ENCODE measurements around the gene CNOT6. TPM values are rescaled to one million over a fixed set of nuclear protein-coding genes. Genes with fewer than 3 reads are reported as not detected.

CNOT6 gene
- total RNA-seq, 4 donors from 2014 or later, result 14.0 to 21.0 (median 17.2) TPM

DNA sequence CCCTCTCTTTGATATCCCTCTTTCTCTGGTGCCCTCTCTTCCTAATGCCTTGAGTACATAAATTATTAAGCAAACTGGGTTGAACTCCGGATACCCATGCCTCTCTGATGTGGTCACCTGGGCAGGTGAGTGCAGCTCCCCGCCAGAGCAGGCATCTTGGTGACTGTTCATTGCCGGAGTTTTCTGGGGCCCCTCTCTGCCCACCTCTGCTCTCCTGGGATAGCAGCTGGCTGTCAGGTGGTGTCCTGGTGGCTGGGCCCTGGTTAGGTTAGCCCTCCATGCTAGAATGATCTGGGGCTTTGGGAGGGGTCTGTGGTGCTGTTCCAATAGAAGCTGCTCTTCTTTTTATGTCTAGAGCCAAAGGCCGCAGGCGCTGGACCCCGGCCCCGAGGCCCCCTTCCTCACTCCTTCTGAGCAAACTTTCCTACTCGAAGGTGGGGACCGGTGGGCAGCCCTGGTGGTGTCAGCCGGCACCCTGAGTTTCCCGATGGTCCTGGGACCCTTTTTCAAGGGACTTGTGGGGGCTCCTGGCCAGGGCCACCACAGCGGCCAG lies 102.0 kb downstream of the CNOT6 start:
- peaks cover 14 to 27% of the 10 kb centered on the region in 2 donors for H3K4me1 ChIP-seq
- H3K9me3 ChIP-seq, result no peaks in the 10 kb centered on the region
- 82 to 86% methylated on average over 9 to 10 of the region's 12 CpGs for WGBS, 2 donors
- no peaks in the 10 kb centered on the region for H3K36me3 ChIP-seq
- intact Hi-C loops (cut with DNase I), result no loop called here
- no peaks in the 10 kb centered on the region for H3K27me3 ChIP-seq
- no peak for DNase-seq
- TF ChIP-seq, protein P1, sequence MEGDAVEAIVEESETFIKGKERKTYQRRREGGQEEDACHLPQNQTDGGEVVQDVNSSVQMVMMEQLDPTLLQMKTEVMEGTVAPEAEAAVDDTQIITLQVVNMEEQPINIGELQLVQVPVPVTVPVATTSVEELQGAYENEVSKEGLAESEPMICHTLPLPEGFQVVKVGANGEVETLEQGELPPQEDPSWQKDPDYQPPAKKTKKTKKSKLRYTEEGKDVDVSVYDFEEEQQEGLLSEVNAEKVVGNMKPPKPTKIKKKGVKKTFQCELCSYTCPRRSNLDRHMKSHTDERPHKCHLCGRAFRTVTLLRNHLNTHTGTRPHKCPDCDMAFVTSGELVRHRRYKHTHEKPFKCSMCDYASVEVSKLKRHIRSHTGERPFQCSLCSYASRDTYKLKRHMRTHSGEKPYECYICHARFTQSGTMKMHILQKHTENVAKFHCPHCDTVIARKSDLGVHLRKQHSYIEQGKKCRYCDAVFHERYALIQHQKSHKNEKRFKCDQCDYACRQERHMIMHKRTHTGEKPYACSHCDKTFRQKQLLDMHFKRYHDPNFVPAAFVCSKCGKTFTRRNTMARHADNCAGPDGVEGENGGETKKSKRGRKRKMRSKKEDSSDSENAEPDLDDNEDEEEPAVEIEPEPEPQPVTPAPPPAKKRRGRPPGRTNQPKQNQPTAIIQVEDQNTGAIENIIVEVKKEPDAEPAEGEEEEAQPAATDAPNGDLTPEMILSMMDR (IDR thresholded peaks at IDR 0.05), result no peak
- TF ChIP-seq POLR2A (IDR thresholded peaks at IDR 0.05), result no peak
- peak overlapping the region in 1 of 3 donors; percentile 54 for H3K27ac ChIP-seq
- H3K4me3 ChIP-seq (replicated peaks in 1 of 3), result no peak overlapping the region

DNA sequence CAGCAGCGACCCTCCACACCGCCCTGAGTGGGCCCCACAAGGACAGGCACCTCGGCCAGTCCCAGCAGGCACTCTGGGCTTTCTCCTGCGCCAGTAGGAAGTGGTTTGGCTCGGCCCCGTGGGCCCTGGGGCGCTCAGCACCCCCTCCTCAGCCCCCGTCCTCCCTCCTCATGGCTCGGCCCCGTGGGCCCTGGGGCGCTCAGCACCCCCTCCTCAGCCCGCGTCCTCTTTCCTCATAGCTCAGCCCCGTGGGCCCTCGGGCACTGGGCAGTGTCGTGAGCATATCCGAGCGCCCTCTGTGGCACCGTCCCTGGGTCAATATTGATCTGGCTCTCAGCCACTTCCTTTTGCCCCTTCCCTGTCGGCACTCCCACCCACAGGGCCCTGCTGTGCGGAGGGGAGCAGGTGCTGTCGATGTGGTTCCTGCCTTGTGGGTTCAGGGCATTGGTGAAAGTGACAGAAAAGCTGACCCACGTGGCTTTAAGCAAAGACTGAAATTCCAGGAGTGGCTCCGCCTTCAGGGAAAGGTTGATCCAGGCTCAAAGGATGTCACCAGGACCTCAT lies 102.6 kb downstream of the CNOT6 start:
- Histone ChIP-seq H3K27me3 (no peaks in the 10 kb centered on the region), H3K4me1 (peaks cover 14 to 21% of the 10 kb centered on the region in 2 donors), H3K9me3 (no peaks in the 10 kb centered on the region), H3K36me3 (no peaks in the 10 kb centered on the region), H3K4me3 (replicated peaks in 1 of 3) (no peak overlapping the region), H3K27ac (peak overlapping the region in 1 of 3 donors; percentile 54)
- TF ChIP-seq, protein P1 (IDR thresholded peaks at IDR 0.05), result no peak
- no peak for TF ChIP-seq POLR2A (IDR thresholded peaks at IDR 0.05)
- DNase-seq, result no peak
- intact Hi-C loops (cut with DNase I), result no loop called here
- WGBS, 2 donors, result 79 to 89% methylated on average over 15 to 21 of the region's 24 CpGs

DNA sequence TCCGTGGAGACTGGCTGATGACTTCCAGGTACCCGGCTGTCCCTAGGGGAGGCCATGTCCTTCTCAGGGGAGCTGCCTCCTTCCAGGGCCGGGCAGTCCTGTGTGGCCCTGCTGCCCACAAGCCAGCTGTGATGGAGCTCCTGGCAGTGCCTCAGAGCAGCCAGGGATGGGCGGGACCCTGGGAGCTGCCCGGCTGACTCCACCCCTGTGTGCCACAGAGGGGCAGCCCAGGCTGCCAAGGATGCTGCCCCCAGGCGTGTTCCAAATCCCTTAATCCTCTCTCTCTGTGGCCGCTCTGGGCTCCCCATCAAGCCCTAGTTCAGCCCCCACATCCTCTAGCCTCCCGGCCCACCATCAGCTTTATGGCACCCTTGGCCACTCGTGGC lies 104.1 kb downstream of the CNOT6 start:
- TF ChIP-seq, protein P1 (IDR thresholded peaks at IDR 0.05), result no peak
- no peak for TF ChIP-seq POLR2A (IDR thresholded peaks at IDR 0.05)
- no peaks in the 10 kb centered on the region for H3K9me3 ChIP-seq
- H3K4me3 ChIP-seq (replicated peaks in 1 of 3), result no peak overlapping the region
- no peaks in the 10 kb centered on the region for H3K36me3 ChIP-seq
- DNase-seq, result no peak
- H3K4me1 ChIP-seq, result peaks cover 14 to 25% of the 10 kb centered on the region in 2 donors
- intact Hi-C loops (cut with DNase I), result no loop called here
- no peak overlapping the region for H3K27ac ChIP-seq
- 88% methylated on average over 5 to 6 of the region's 9 CpGs for WGBS, 2 donors
- no peaks in the 10 kb centered on the region for H3K27me3 ChIP-seq

DNA sequence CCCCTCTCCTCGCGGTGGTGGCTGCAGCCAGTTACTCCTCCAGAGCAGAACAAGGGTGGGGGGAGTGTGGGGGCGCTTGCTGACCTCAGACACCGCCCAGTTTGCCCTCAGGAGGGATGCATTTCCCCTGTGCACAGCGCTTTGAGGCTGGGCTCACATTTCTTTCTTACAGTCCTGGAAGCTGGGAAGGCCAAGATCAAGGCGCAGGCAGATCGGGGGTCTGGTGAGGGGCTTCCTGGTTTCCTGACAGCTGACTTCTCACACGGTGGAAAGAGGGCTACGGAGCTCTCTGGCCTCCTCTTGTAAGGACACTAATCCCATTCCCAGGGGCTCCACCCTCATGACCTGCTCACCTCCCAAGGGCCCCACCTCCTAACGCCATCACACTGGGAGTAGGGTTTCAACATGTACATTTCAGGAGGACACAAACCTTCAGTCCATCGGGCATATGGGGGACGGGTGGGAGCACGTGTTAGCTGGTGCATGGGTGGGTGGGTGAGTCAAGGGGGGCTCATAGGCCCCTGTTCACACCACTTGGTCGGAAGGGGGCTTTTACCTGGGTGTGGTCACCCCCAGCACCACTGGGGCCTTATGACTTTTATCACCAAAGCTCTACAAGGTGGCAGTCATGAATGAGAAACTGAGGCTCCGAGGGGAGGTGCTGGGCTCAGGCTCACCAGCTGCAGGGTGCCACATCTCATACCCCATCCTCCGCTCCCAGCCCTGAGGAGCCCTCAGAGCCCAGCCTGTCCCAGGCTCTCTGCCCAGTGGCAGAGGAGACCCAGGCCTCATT lies 104.8 kb downstream of the CNOT6 start:
- intact Hi-C loops (cut with DNase I), result no loop called here
- WGBS, 2 donors, result 89 to 92% methylated on average over 12 to 14 of the region's 16 CpGs
- DNase-seq, result no peak
- peaks cover 14 to 25% of the 10 kb centered on the region in 2 donors for H3K4me1 ChIP-seq
- no peaks in the 10 kb centered on the region for H3K27me3 ChIP-seq
- no peak for TF ChIP-seq POLR2A (IDR thresholded peaks at IDR 0.05)
- TF ChIP-seq, protein P1 (IDR thresholded peaks at IDR 0.05), result no peak
- H3K4me3 ChIP-seq (replicated peaks in 1 of 3), result no peak overlapping the region
- no peak overlapping the region for H3K27ac ChIP-seq
- H3K36me3 ChIP-seq, result no peaks in the 10 kb centered on the region
- no peaks in the 10 kb centered on the region for H3K9me3 ChIP-seq

DNA sequence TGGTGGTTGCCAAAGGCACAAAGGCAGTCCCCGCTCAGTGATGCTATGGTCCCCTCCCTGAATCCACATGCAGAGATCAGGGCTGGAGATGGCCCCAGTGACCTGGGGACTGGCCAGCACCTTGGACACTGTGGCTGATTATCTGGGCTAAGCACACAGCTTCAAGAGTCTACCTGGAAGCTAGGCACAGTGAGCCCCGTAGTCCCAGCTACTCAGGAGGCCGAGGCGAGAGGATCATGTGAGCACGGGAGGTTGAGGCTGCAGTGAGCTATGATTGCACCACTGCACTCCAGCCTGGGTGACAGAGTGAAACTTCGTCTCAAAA lies 105.4 kb downstream of the CNOT6 start:
- 94 to 98% methylated on average over 6 of the region's 6 CpGs for WGBS, 2 donors
- Histone ChIP-seq H3K4me1 (peaks cover 14 to 25% of the 10 kb centered on the region in 2 donors), H3K27me3 (no peaks in the 10 kb centered on the region), H3K9me3 (no peaks in the 10 kb centered on the region), H3K36me3 (no peaks in the 10 kb centered on the region), H3K4me3 (replicated peaks in 1 of 3) (no peak overlapping the region), H3K27ac (no peak overlapping the region)
- intact Hi-C loops (cut with DNase I), result no loop called here
- TF ChIP-seq POLR2A (IDR thresholded peaks at IDR 0.05), result no peak
- TF ChIP-seq, protein P1 (IDR thresholded peaks at IDR 0.05), result no peak
- DNase-seq, result no peak

All from thyroid gland (tissue), 4 donors.